Neural progenitor cell (in vitro differentiated cells): ENCODE results near the gene GFM2.

ENCODE experiments used
- CTCF ChIP-seq: fragments of 200-600 bp; sonication (generic); IDR thresholded peaks from 2 replicates; pipeline ENCODE4 v1.5.1; 2017; ENCODE audit warnings: antibody characterized with exemption, mild to moderate bottlenecking
- EZH2 ChIP-seq: fragments of 200-600 bp; sonication (generic); IDR thresholded peaks from 2 replicates; pipeline ENCODE4 v1.6.1; 2017; ENCODE audit warnings: antibody characterized with exemption, mild to moderate bottlenecking, moderate library complexity
- EZH2phosphoT487 ChIP-seq: fragments of 200-600 bp; sonication (generic); IDR thresholded peaks from 2 replicates; pipeline ENCODE4 v1.6.1; 2017; ENCODE audit warnings: antibody characterized with exemption

GRCh38 chr5:74738406-74738805 lies 28.5 kb downstream of the GFM2 start:
- TF ChIP-seq CTCF (no peak), EZH2 (no peak), EZH2phosphoT487 (no peak)
